GOT3 (cell line): Measurements from ENCODE around the gene DNAL1.
A peak's percentile ranks its signal among the peaks of the same experiment; 100 is the strongest.
"Not testable (repeated sequence)": the region's sequence is repeated elsewhere in the genome, so short reads cannot be mapped to it uniquely, and the experiment has no call there.

ENCODE experiments used
- DNase-seq: peaks from one replicate; lab custom pipeline; 2025; ENCODE audit warnings: mixed read lengths; lab: John Stamatoyannopoulos, UW

Gene DNAL1

DNA sequence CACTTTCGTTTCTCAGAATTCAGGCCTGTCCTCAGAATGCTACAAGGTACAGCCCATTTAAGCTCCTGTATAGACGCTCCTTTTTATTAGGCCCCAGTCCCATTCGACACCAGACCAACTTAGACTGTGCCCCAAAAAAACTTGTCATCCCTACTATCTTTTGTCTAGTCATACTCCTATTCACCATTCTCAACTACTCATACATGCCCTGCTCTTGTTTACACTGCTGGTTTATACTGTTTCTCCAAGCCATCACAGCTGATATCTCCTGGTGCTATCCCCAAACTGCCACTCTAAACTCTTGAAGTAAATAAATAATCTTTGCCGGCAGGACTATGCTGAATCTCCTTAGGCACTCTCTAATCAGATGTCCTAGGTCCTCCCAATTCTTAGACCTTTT lies 63.3 kb downstream of the DNAL1 start:
- DNase-seq = not testable (repeated sequence)

DNA sequence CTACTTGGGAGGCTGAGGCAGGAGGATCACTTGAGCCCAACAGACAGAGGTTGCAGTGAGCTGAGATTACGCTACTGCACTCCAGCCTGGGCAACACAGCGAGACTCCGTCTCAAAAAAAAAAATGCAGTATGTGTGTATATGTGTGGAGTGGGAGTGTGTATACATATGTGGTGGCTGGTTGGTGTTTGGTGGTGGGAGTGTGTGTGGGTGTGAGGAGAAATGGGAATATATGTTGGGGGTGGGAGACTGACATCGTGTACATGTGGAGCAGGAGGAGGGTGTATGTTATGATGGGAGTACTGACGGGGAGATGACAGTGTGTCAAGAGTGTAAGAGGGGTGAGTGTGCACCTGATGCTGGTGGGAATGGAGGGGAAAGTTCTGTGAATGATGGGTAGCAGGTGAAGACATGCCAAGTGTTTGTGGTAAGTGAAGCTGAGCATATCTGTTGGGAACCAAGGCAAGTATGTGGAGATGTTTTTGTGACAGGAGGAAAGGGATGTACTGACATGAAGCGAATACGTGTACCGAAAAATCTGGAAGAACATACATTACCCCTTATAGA lies 65.2 kb downstream of the DNAL1 start:
- DNase-seq = no peak

DNA sequence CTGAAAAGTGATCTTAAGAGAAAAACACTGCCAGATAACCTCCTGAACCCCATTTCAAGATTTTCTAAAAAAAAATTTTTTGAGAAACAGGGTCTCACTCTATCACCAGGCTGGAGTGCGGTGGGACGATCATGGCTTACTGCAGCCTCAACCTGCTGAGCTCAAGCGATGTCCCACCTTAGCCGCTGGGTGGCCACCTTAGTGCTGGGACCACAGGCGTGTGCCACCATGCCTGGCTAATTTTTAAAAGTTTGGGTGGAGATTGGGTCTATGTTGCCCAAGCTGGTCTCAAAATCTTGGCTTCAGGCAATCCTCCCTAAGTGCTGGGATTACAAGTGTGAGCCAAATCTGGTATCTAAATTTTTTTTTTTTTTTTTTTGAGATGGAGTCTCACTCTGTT lies 66.0 kb downstream of the DNAL1 start:
- no peak for DNase-seq

DNA sequence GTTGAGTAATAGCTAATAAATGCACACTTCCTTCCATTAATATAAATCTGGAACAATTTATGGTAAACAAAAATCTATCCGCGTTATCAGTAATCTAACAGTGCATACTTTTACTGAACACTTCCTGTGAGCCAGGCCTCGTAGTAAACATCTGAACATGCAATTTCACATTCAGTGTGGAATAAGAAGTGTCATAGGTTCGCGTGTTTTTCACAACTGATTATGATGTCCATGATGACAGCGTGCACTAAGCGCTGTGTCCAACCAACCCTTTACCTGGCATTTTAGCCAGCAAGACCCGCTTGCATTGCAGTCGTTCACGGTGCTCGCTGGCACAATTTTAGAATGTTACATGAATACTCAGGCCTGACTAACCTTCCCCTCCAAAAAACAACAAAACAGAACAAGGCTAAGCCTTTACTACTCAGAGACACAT lies 67.3 kb downstream of the DNAL1 start:
- DNase-seq = no peak

DNA sequence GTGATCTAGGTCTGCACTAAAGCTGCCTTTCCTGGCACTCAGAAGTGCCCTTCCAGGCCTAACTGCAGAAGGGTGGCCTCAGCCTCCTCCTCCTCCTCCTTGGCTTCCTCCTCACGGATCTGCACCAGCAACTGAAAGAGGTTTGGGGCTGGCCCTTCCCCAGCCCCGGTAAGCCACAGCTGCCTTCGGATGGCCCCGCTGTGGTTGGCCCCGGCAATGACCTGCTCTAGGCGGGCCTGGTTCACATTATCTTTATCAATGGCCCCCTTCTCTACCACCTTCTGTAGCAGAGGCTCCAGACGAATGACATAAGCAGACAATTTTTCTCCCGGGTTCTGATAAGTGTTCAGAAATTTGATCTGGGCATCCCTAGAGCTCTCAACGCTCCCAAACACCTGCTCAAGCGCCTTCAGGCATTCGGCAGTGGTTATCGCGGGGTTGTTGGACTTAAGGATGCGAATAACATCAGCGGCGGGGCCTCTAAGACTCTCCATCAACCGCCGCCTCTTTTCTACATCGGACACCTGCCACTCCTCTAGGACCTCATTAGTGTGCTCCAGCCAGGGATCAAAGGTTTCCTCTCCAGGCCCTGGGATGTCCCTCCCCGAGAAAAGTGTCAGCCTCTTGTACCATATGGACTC lies 67.9 kb downstream of the DNAL1 start:
- DNase-seq = no peak

DNA sequence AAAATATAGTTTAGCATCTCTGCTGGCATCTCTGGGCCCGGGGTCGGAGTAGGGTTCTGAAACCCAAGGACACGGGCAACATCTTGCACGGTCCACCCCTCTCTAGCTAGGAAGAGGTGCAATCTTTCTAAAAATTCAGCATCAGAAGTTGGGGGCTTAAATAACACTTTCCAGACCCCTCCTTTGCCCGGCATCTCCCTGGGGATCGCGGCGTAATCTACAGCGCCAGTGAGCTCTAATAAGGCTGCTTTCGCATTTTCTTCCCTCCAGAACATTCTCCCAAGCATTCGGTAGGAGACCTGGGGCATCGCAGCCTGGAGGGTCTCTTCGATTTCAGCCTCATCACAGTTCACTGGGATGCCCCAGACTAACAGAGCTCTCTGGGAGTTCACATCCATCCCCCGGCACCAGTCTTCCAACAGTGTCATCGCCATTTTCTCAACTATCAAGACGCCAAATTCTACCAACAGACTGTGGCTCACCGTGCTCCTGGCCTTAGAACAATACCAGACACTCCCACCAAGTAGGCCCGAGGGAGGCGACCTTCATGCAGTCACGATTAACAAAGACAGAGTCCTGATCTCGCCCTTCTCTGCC lies 68.5 kb downstream of the DNAL1 start:
- DNase-seq = no peak

DNA sequence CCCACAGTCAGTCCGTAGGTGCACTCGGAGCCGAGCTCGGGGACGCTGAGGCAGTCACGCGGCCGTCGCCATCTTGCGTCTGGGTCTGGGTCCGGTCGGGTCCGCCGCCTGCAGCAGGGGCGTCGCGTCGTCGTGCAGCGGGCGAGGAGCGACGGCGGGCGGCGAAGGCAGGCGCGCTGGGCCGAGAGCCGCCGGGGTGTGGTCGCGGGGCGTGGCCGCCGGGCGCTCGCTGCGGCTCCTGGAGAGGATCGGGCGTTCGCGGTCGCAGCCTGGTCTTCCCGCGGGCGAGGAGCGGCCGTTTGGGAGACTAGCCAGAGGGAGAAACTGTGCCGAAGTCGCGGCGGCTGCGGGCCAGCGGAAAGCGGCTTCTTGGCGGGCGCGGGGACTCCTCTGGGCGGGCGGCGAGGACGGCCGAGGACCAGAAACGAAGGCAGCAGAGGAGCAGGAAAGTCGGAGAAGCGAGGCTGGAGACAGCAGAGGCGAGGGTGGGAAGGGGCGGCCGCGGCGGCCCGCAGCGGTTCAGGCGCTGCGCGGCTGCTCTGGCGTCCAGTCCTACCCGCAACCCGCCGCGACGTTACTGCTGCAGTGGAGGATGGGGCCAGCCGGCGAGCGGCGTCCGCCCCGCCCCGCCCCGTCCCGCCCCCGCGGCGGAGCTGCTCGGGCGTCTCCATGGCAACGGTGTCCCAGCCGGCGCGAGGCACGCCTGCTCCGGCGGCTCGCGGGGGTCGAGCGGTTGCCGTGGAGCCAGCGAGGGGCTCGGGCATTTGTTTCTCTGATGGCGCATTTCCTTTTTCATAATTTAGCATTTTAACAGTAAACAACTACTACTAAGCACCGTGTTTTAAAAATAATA lies 69.2 kb downstream of the DNAL1 start, which contains the start of gene PNMA1:
Gene PNMA1, minus strand, starts transcription at position 582 of the 853 bp plus-strand sequence. CDS start 745 bp downstream, outside the sequence.
- peak; percentile 26 for DNase-seq

DNA sequence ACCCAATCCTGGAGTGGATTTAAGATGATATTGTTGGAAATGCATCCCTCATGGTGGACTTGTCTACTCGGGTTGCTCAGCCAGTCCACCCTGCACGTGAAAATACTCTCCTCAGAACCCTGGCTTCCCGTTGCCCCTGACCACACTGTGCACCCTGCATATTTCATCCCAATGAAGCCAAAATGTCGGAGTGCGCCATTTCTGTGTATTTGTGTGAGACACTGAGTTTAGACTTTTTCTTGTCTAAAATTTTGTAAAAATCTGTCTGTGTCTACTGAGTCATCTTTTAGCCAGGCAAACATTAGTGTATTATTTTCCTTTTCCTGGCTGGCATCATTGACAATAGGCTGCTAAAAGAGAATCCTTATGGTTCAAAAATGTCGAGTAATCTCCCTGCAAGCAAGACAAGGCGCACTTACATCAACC lies 69.9 kb downstream of the DNAL1 start:
- DNase-seq = no peak

DNA sequence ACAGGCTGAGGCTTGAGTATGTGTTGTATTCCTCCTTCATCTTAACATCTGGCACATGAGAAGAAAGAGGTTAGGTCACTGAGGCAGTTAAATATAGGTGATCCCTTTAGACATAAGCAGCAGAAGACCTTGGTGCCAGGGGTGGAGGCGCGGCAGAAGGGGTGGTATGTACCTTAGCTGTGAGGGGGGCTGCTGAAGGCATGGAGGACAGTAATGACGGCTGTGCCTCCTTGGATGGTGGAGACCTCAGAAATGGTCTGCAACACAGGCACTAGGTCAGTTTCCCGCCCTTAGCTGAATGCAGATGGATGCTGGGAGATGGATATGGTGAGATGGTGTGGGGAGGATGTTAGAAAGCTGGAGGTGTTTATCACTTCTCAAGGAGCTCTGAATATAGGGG lies 70.9 kb downstream of the DNAL1 start:
- DNase-seq = no peak

DNA sequence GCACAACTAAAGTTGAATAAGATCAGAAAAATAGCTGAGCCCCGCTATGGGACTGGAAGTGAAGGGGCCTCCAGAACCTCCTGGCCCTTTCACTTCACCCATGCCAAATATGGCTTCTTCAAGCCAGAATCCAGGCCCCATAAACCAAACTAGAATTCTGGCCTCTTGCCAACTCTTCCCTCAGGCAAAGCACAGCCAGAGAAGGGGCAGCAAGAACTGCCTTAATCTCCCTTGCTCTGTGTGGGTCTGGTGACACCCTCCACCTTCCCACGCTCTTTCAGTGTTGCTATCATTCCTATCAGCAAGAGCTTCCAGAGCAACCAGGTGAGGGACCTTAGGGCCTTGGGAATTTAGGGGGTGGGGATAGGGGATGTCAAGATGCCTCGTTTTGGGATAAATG lies 72.5 kb downstream of the DNAL1 start:
- DNase-seq = no peak

DNA sequence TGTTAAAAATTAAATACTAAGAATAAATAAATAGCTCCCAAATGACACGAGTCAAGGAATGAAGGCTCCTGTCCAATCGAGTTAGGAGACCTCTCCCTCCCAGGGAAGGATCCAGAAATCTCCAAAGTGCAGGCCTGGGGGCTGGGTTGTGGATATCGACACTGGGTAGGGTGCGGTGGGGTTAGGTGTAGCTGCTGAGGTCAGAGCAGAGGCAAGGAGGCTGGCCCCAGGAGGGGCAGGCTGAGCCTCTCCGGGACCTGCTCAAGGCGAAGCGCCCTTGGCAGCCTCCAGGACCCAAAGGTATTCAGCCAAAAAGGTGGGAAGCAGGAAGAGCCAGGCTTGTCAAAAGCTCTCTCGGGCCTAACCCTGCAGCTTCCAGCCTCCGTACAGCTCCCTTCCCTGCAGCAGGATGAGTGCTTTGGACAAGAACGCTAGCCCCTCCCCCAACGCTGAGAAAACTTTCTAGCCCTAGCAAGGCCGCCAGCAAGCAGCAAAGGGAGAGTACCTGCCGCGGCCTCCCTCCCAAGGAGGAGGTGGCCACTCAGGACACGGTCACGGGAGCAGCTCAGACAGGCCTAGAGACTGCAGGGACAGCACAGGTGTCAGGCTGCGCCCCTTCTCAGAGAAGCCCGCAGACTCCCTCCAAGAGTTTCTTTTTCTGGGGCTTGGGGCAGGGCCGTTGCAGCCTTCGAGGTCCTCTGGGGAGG lies 73.1 kb downstream of the DNAL1 start:
- DNase-seq = no peak

DNA sequence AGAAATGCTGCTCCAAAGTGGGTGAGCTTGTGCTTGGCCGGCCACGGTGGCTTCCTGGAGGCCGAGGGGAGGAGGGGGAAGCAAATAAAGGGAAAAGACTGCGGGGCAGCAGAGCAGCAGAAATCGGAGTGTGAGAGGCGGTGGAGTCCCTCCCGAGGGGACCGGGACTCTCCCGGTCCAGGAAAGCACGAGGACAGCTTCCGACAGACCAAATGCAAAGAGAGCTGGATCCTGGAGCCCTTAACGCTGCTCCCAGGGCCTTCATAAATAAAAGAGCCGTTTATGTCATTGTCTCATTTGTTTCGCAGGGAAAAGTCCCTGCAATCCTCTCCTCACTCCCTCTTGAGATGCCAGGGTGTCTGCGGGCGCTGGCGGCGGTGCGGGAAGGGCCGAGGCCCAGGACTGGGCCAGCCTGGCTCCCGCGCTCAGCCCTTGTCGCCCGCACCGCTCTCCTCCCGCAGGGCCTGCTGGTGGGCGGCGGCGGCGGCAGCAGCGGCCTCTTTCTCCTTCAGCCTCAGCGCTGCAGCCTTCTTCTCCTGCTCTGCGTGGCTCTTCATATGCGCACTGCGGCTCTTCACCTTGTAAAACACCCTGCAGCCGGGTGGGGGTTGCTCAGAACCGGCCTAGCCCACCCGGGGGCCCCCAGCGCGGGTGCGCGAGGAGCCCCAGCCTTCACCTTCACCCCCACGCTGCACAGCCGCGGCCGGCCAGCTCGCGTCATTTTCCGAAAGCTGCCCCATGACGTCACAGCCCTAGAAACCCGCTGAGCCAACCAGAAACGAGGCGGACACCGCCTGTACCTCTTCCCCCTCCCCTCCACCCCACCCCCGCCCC lies 73.8 kb downstream of the DNAL1 start:
- DNase-seq = no peak

DNA sequence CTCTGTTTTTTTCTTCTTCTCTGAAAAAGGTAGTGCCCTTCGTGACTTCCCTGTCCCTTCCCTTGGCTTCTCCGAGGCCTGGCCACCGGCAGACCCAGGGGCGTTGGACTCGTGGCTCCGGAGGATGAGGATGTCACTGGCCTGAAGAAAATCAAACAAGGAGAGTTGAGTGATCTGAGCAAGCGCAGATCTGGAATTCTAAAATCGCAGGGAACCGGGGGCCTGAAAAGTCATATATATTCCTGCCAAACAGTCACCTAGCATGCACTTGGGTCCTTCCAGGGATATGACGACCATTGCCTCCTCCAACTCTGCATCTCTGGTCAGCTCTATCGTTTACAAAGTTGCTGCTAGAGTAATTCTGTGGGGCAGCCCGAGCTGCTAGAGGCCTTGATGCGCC lies 74.6 kb downstream of the DNAL1 start:
- DNase-seq = no peak

DNA sequence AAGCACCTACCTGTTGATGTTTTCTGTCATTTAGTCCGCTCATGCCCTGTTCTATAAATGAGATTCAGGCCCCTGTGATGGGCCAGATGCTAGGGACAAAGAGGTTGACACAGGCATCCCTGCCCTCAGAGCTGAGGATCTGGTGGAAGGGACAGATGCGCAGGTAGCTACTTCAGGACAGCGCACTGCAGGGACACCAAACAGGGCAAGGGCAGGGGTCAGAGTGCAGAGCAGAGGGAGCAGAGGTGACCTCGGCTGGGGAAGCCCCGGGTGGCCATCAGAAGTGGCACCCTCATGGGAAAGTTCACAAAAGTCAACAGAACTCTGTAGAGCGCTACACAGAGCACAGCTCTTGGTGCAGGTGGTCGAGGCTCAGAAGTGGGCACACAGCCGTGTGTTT lies 75.0 kb downstream of the DNAL1 start:
- DNase-seq = no peak

DNA sequence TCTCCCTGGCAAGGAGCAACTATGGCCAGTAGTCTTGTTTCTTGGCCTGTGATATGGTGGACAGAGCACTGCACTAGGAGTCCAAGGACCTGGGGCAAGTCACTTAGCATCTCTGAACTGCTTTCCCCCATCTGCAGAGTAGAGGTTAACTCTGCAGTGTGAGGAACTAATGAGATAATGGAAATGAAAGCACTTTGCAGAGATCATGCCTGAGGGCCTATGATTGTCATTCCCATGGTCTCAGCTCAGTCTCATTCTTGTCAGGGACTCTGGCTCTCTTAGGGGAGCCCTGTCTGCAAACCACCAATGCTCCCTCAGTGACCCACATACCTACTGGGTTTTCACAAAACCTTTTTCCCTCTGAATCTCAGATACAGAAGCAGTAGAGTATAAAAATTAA lies 75.8 kb downstream of the DNAL1 start:
- no peak for DNase-seq

DNA sequence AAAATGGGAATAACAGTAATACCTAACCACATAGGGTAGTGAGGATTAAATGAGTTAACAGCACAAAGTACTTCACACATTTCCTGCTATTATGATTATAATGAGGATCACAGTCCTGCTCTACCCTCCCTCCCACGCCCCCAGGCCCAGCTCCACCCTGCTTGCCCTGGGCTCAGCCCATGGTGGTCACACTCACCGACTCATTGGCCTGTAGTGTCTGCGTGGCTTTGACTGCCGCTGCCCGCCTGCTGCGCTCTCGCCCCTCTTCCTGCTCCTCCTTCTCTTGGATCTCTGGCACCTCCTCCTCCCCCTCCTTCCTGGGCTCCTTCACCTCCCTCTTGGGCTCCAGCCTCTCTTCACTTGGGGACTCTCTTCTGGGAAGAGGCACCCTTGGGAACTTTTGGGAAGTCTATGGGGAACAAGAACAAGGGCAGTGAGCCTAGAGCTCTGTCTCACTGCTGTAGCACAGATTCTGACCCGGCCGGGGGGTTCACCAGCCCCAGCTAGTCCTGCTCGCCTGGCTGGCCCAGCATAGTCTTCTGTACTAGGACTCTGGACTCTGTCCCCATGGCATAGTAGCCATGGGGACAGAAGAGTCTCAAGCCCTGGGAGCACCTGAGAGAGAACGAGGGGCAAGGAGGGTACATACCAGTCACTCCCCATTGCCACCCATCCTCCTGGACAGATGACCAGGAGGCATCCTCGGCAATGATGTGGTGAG lies 76.5 kb downstream of the DNAL1 start:
- DNase-seq = no peak

DNA sequence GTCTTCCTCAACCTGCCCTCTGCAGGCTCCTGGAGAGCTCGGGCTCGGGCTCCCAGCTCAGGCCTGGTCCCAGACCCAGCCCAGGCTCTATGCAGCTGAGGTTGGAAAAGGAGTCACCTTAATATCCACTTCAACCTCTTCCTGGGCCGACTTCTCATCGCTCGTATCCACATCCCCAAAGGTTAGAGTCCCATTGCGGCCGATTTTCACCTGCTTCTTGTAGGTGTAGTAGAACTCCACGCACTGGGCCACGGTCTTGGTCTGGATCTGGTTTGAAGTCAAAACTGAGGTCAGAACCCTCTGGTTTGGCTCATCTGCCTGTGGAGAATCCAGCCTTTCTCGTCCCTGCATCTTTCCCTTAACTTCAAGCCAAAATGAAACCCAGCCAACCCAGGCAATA lies 77.8 kb downstream of the DNAL1 start:
- DNase-seq = no peak

DNA sequence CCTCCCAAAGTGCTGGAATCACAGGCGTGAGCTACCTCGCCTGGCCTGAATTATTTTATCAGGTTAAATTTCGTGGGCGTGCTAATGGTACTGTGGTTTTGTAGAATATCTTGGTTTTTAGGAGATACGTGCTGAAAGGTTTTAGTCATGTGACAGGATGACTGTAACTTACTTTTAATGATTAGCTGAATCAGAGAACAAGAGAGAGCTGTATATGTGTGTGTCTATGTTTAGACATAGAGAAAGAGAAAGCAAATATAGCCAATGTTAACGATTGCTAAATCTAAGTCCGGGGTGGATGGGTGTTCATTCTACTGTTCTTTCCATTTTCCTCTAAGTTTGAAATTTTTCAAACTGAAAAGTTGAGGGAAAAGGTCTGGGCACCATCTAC lies 78.6 kb downstream of the DNAL1 start:
- DNase-seq = no peak

DNA sequence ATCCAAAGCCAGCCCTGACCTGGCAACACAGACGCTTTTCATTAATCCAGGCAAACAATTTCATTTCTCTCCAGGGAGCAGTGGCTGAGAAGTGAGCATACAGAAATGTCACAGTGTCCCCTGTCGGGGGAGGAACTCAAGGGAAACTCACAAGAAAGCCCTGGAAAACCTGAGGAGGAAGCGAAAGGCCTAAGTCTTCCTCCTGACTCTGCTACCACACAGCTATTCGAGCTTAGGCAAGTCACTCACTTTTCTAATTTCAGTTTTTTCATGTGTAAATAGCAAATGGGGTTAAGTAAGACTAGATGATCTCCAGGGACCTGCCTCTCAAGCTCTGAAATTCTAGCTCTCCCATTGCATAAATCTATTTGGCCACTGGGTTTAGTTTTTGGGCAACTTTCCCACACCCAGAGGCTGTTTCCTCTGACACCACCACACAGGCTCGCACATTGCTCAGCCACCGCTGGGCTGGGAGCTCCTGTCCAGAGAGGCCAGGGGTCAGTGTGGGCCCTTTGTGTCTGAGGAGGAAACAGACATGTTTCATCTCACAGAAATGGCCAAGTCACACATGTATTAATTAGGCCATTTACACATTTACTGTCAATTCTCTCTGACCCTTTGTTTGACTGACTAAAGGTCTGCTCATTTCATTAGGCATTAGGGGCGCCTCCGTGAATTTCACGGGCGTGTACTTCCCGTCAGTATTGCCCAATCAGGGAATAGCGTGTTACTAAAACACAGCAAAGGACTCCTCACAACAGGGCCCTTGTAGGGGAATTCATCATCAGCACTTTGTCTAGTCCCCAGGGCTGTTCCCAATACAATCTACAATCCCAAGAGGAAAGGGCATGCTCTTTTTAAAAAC lies 79.2 kb downstream of the DNAL1 start:
- DNase-seq = peak; percentile 45
